ENCODE data around the gene NEU2.
"Not testable (repeated sequence)": the region's sequence is repeated elsewhere in the genome, so short reads cannot be mapped to it uniquely, and the experiment has no call there.

Gene NEU2

DNA sequence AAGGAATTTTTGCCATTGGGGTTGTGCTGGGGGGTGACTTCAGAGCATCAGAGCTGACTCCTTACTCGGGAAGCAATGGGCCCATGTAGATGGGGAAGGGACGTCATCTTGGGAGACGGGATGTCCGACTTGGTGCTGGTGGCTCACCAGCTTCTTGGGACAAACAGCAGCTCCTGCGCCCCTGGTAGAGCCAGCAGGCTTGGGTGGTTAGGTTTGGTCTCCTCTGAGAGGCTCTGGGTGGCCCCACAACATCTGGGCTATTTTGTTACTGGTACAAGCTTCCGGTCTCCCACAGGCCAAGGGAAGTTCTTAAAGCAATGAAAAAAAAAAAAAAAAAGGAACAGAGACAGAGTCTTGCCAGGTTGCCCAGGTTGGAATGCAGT lies 21.2 kb upstream of the NEU2 start:
- no peak for DNase-seq

DNA sequence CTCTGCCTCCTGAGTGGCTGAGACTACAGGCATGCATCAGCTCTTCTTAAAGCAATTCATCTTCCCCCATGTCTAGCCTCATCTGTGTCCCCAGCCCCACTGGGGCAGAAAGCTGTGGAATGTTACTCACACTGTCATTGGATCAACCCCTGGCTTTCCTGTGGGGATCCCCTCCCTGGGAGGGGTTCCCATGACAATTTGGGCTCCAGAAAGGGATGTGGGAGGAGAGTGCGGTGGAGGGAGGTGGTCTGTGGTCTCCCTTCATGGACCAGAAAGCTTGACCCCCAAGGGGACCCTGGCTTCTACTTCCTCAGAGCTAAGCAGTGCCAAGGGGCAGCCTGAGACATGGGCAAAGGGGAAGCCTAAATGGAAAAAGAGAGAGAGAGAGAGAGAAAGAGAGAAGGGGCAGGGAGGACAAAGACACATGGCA lies 20.8 kb upstream of the NEU2 start:
- no peak for DNase-seq

DNA sequence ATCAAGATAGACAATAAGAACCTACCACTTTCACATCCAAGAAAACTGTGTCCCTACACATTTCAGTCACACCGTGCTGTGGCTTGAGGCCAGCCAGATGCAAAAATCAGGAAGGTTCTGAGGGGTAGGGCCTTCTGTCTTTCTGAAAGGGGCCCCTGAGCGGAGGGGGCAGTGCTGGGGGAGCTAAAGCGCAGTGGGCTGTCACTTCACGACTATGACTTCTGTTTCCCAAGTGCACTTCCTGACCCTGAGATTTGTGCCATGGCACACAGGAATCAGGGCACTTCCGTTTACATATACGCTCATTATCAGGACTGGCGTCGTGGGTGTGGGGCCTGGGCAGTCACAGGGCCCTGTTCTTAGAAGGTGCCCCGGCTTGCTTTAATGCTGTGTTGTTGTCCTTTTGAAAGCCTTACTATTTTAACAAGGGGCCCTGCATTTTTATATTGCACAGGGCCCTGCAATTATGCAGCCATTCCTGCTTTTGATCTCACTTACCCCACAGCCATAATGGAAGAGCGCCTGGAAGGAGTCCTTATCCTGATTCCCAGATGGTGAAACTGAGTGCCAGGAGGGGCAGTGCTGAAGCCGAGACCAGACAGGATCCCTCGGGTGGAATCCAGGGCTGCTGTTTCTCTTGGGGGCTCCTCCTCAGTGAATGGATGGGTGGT lies 20.0 kb upstream of the NEU2 start:
- DNase-seq = no peak

DNA sequence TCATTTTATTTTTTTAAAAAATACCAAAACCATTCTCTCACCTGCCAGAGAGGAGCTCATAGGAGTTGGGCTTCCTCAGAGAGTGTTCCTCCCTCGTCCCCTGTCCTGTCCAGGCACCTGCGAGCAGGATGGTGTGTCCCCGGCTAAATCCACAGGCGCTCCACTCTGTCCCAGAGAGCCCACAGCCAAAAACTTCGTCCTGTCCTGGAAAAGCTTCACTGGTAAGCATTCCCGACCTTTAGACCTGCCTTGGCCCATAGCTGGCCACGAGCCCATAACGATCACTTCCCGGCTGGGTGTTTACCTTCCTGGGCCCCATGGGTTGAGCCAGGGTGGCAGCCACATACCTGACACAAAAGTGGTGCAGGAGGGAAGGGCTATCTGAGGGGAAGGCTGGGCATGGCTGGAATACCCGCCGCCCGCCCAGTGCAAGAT lies 19.4 kb upstream of the NEU2 start, which contains the start of gene NGEF:
NGEF (minus strand) TSS at position 230 of the 435 bp plus-strand sequence. CDS start 38,366 bp downstream, outside the sequence.
- DNase-seq = no peak

DNA sequence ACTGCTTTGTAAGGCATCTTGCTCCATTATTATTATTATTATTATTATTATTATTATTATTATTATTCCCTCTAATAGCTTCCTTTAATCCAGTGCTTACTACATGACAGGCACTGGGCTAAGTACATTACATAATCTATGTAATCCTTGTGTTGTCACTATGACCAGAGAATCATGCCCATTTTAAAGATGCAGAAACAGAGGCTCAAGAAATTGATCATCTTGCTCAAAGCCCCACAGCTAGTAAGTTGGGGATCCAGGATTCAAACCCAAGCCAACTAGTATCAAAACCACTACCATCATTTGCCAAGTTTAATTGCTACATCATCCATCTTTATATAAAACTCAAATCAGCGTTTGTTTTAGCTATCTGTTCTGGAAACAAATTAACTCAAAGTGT lies 18.8 kb upstream of the NEU2 start:
- DNase-seq = no peak

DNA sequence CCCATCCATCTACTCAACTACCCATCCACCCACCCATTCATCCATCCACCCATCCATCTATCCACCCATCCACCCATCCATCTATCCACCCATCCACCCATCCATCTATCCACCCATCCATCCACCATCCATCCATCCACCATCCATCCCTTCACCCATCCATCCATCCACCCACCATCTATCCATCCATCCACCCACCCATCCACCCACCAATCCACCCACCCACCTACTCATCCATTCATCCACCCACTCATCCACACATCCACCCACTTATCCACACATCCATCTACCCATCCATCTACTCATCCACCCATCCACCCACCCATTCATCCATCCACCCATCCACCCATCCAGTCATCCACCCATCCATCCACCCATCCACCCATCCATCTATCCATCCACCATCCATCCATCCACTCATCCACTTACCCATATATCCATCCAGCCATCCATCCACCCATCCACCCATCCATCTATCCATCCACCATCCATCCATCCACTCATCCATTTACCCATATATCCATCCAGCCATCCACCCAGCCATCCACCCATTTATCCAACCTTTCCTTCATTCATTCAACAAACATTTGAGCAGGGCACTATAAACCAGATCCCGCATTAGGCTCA lies 17.3 kb upstream of the NEU2 start:
- DNase-seq = no peak

DNA sequence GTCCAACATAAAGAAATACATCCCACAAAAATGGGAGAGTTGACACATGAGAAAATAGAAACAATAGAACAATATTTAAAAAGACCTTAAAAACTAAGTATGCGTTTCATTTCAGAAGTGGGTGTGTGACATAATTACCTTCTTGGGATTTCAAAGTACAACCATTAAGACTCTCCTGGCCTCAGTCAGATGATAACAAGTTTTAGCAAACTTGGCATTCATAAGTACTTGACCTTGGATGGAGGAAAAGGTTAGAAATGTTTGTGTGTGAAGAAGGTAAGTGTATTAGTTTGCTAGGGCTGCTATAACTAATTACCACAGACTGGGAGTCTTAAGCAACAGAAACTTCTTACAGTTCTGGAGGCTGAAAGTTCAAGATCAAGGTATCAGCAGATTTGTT lies 14.5 kb upstream of the NEU2 start:
- no peak for DNase-seq

DNA sequence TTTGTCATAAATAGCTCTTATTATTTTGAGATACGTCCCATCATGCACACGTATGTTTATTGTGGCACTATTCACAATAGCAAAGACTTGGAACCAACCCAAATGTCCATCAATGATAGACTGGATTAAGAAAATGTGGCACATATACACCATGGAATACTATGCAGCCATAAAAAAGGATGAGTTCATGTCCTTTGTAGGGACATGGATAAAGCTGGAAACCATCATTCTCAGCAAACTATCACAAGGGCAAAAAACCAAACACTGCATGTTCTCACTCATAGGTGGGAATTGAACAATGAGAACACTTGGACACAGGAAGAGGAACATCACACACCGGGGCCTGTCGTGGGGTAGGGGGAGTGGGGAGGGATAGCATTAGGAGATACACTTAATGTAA lies 12.9 kb upstream of the NEU2 start:
- not testable (repeated sequence) for DNase-seq

DNA sequence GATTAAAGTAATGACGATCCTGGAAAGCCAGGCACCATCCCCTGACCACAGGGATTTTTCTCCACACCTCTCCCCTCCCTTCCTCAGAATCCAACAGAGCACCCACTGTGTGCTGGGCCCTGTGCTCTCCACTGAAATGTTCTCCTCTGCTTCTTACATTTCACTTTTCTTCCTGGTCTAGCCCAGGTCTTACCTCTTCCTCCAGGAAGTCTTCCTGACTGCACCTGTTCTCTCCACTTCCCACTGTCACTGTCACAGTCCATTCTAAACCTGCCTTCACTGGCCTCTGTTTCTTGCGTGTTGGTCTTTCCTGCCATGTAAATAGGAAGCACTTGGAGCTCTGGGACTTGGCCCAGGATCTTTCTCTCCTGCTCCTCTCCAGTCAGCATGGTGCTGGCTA lies 12.0 kb upstream of the NEU2 start:
- DNase-seq = no peak

DNA sequence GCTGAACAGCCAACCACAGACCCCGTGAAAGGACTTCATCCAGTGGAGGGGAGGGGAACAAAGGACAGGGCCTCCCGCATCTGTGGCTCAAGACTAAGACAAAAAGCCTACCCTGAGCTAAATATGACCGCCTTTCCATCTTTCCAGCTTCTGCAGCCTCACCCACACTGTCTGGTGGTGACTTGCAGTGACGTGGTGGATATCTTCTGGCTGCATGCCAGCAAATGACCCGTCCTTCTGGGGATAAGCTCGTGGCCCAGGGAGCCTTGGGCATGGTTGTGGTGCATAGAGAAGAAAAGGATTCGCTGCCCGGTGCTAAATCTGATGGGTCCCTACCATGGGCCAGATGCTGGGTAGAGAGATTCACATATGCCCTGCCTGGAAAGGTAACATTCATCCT lies 10.7 kb upstream of the NEU2 start:
- DNase-seq = no peak

DNA sequence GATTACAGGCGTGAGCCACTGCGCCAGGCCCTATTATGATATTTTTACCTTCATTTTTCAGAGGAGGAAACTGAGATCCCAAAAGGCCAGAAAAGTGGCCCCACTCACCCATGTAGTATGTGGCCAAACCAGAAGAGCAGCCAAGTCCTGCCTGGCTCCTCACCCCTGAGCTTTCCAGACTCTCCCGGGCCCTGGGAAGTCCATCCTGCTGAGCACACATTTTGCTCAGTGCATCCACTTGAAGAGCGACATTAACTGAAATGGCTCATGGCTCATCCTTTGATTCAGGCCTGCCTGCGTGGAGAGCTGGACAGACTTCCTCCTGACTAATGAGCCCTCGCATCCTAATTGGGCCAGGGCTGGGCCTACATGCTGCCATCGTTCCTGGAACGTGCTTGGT lies 9.9 kb upstream of the NEU2 start:
- DNase-seq = no peak

DNA sequence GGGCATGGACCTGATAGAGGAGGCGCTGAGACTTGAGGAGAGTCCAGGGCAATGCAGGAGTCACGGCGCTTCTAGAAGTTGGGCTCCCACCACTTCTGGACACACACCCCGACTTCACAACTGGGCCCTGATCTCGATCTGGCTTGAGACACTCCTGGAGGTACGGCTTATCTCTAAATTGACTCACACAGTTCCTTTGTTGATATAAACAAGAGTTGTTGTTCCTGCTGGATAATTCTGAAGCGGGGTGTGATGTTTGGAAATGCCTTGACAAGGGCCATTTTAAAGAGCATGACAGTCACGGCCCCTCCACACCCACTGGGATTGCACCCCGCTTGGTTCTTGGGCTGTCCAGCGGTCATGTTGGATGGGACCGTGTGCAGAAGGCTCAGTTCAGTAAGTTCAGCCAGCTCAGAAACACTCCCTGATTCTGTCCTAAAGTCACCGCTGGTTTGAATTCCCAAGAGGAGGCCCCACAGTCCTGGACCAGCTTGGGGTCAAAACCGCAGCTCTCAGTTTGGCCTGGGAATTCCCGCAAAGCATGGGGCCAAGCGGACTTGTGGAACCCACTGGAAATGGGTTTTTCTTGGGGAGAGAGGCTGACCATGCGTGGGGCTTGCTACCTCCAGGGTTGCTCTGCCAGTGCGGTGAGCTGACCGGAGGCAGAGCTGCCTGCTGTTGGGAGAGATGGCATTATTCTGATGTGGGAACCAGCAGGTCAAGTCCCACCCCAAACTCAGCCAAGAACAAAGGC lies 9.3 kb upstream of the NEU2 start:
- DNase-seq = no peak

DNA sequence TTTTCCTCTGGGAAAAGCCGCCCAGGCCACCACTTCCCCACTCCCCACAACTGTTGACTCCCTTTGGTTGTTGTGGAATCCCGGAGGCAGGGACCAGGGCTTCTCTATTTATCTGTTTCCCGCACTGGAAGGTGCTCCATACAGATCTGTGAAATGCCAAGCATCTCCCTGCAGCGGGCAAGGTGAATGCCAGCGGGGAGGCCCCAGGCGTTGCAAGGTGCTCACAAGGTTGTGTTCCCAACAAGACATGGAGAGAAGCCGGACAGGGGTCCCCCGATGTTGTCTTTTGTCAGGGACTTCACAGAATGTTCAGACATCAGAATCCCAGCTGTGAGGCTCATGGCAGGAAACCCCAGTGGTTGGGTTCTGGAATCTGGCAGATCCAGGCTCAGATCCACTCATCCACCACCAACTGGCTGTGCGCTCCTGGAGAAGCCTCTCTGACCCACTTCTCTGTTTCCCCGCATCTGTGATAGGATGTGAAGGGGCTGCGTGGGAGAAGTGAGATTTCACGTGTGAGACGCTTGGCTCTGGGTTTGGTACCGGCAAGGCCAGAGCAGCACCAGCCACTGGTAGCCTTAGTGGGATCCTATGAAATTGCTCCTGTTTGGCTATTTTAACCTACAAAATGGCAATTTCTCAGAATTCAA lies 8.6 kb upstream of the NEU2 start:
- no peak for DNase-seq

DNA sequence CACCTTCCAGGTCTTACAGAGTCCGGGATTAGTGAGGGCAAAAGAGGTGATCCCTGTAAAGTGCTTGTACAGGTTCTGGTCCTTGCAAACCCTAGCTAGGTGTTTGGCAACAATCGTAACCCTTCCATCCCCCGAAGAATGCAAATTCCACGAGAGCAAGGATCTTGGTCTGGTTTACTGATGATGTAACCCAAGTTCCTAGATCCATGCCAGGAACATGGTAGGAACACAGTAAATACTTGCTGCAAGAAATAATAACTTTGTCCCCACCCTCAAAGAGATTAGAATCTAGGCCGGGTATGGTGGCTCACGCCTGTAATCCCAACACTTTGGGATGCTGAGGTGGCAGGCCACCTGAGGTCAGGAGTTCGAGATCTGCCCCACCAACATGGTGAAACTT lies 6.8 kb upstream of the NEU2 start:
- peak; percentile 37 for DNase-seq

DNA sequence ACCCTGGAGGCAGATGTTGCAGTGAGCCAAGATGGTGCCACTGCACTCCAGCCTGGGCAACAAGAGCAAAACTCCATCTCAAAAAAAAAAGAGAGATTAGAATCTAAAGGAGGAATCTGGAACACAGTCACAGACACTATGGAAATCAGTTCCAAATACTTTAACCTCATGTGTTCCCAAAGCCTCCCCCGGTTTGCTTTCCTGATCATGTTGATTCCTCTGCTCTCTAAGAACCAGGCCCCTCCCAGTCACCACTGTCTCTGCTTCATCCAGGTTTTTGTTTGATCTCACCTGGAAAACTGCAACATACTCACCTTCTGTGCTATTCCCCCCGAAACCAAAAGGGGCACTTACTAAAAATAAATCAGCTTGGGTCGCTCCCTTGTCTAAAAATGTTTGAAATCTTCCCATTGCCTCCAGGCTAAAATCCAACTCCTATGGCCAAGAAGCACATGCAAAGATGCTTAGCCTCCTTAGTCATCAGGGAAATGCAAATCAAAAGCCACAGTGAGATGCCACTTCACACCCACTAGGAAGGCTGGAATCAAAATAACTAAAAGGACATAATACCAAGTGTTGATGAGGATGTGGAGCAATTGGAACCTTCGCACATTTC lies 6.2 kb upstream of the NEU2 start:
- DNase-seq = peak; percentile 85

DNA sequence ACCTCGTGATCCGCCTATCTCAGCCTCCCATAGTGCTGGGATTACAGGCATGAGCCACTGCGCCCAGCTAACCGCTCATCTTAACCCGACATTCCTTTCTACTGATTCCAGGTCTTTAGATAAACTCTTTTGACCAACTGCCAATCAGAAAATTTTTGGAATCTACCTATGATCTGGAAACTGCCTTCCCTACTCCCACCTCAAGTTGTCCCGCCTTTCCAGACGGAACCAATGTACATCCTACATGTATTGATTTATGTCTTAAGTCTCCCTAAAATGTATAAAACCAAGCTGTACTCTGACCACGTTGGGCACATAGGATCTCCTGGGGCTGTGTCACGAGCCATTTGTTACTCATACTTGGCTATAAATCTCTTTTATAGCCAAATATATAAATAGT lies 3.2 kb upstream of the NEU2 start:
- peak; percentile 89 for DNase-seq

DNA sequence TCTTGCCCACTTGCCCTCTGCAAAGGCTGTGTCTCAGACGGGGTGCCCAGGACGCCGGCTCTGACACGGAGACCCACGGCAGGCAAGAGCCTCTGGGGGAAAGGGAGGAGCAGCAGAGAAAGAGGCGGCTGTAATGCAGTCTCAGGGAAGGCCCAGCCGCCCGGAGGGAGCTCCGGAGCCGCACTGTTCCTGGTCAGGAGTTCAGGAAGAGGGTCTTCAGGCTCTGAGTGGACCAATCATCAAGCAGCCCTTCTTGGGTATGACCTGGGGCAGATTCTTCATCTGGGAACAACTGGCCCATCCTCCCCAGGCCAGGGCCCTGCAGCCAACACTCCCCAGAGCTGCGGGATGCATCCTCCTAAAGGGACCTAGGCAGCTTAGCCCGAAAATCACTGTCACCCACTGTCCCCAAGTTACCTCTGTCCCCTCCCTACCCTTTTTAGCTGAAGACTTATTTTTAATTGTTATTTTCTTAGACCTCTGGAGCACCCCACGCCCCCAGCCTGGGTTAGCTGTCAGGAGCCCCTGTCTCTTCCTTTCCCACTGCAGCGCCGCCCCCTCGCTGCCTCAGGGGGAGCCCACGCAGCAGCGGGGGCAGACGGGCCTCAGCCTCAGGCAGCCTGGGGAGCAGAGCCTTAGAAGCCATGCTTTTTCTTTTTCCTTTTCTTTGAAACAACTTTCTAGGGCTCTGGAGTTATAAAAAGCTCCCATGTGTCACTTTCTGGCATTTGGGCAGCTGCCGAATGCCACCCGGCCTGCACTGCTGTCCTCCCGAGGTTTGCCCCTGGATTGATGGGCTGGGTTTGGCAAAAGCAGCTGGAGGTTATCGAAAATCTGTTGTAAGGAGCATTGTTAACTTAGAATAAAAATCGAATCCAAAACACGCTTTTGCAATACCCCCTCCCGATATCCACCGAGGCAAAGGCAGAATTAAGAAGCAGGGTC lies 644 bp upstream of the NEU2 start:
- DNase-seq = no peak

DNA sequence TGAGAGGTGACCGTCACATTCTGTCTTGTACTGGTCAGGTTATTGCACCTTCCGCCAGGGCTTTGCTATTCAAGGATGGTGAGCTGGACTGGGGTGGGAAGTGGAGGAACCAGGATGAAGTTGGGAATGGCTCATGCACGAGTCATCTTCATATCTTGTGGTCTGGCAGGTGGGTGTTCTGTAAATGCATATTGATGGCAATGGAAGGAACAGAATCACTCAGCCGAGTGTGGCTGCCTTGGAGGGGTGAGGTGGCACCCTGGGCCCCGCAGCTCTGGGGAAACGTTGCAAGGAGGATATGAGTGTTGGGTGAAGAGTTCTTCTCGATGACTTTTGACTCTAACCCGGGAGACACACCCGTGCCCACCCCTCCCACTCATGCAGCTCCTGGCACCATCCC lies 1.2 kb downstream of the NEU2 start:
- DNase-seq = peak; percentile 55

DNA sequence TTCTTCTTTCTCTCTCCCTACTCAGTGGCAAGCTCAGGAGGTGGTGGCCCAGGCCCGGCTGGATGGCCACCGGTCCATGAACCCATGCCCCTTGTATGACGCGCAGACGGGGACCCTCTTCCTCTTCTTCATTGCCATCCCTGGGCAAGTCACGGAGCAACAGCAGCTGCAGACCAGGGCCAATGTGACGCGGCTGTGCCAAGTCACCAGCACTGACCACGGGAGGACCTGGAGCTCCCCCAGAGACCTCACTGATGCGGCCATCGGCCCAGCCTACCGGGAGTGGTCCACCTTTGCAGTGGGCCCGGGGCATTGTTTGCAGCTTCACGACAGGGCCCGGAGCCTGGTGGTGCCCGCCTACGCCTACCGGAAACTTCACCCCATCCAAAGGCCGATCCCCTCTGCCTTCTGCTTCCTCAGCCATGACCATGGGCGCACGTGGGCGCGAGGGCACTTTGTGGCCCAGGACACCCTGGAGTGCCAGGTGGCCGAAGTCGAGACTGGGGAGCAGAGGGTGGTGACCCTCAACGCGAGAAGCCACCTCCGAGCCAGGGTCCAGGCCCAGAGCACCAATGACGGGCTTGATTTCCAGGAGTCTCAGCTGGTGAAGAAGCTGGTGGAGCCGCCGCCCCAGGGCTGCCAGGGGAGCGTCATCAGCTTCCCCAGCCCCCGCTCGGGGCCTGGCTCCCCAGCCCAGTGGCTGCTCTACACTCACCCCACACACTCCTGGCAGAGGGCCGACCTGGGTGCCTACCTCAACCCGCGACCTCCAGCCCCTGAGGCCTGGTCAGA lies 1.8 kb downstream of the NEU2 start:
- DNase-seq = no peak

DNA sequence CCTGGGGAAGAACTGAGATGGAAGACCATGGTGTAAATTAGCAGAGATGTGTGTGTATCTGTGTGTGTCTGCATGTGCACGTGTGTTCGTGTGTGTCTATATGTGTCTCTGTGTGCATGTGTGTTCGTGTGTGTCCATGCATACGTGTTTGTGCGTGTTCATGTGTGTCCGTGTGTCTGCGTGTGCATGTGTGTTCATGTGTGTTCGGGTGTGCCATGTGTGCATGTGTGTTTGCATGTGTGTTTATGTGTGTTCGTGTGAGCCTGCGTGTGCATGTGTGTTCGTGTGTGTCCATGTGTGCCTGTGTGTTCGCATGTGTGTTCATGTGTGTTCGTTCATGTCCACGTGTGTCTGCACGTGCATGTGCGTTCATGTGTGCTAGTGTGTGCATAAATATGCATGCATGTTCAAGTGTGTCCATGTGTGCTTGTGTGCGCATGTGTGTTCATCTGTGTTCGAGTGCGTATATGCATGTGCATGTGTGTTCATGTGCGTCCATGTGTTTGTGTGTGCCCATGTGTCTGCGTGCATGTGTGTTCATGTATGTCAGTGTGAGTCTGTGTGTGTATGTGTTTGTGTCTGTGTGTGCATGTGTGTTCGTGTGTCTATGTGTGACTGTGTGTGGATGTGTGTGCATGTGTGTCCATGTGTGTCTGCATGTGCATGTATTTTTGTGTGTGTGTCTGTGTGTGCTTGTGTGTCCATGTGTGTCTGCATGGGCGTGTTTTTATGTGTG lies 3.1 kb downstream of the NEU2 start:
- no peak for DNase-seq

Measured in NCI-H226 (cell line).